Progenitor cell of endocrine pancreas (in vitro differentiated cells): ENCODE data around the gene IL1RAPL2. TPM values are rescaled to one million over a fixed set of nuclear protein-coding genes. Genes with fewer than 3 reads are reported as not detected.
"Not testable (repeated sequence)": the region's sequence is repeated elsewhere in the genome, so short reads cannot be mapped to it uniquely, and the experiment has no call there.

ENCODE experiments used
- DNase-seq: peaks from one replicate; pipeline ENCODE4 v3.0.0; 2021; ENCODE audit warnings: low spot score; ENCODE audit not compliant: unreplicated experiment
- H3K27ac Mint-ChIP-seq: 2 replicates; pipeline ENCODE4 v1.8.0; 2021; ENCODE audit warnings: mild to moderate bottlenecking, moderate library complexity, mixed read lengths
- H3K27me3 Mint-ChIP-seq: 2 replicates; pipeline ENCODE4 v1.8.0; 2021; ENCODE audit warnings: mixed read lengths
- H3K36me3 Mint-ChIP-seq: 2 replicates; pipeline ENCODE4 v1.8.0; 2022; ENCODE audit warnings: mixed read lengths; ENCODE audit not compliant: insufficient read depth
- H3K4me1 Mint-ChIP-seq: 2 replicates; pipeline ENCODE4 v1.8.0; 2021; ENCODE audit warnings: low read depth, mixed read lengths
- H3K4me3 Mint-ChIP-seq: 2 replicates; pipeline ENCODE4 v1.8.0; 2021; ENCODE audit warnings: low read depth, mild to moderate bottlenecking, moderate library complexity, mixed read lengths
- H3K9me3 Mint-ChIP-seq: 2 replicates; pipeline ENCODE4 v1.8.0; 2021; ENCODE audit warnings: low read depth, mixed read lengths
- CTCF ChIP-seq: fragments of 200-600 bp; sonication (generic); IDR thresholded peaks from one replicate; pipeline ENCODE4 v1.5.0; 2021; ENCODE audit warnings: antibody characterized with exemption, mild to moderate bottlenecking; ENCODE audit not compliant: unreplicated experiment
- total RNA-seq: library from RNA; stranded (reverse); gene quantifications from 2 replicates; pipeline ENCODE4 v1.2.1, GENCODE V29; 2021

IL1RAPL2 gene
- total RNA-seq, 1 donor from 2014 or later, result 0.91 TPM

- no peak overlapping the region for H3K27ac Mint-ChIP-seq
- no peak for TF ChIP-seq CTCF
- no peaks in the 10 kb centered on the region for H3K36me3 Mint-ChIP-seq
- no peak for DNase-seq
- H3K9me3 Mint-ChIP-seq, result peaks cover 36% of the 10 kb centered on the region
- no peak overlapping the region for H3K4me3 Mint-ChIP-seq
- H3K27me3 Mint-ChIP-seq, result no peaks in the 10 kb centered on the region
- no peaks in the 10 kb centered on the region for H3K4me1 Mint-ChIP-seq
Measured at GRCh38 chrX:105221374-105221773, 655.4 kb downstream of the IL1RAPL2 start.

GRCh38 chrX:105226499-105226898 lies 660.5 kb downstream of the IL1RAPL2 start:
- Mint-ChIP-seq H3K27ac (no peak overlapping the region), H3K9me3 (peaks cover 30% of the 10 kb centered on the region), H3K27me3 (no peaks in the 10 kb centered on the region), H3K36me3 (no peaks in the 10 kb centered on the region), H3K4me3 (no peak overlapping the region), H3K4me1 (no peaks in the 10 kb centered on the region)
- no peak for DNase-seq
- no peak for TF ChIP-seq CTCF

- TF ChIP-seq CTCF, result no peak
- Mint-ChIP-seq H3K9me3 (peaks cover 23% of the 10 kb centered on the region), H3K4me1 (no peaks in the 10 kb centered on the region), H3K27me3 (no peaks in the 10 kb centered on the region), H3K36me3 (no peaks in the 10 kb centered on the region), H3K4me3 (no peak overlapping the region), H3K27ac (no peak overlapping the region)
- DNase-seq, result no peak
Measured at GRCh38 chrX:105228602-105229001, 662.6 kb downstream of the IL1RAPL2 start.

- no peak overlapping the region for H3K27ac Mint-ChIP-seq
- TF ChIP-seq CTCF, result no peak
- no peaks in the 10 kb centered on the region for H3K36me3 Mint-ChIP-seq
- no peak for DNase-seq
- no peaks in the 10 kb centered on the region for H3K27me3 Mint-ChIP-seq
- H3K4me1 Mint-ChIP-seq, result no peaks in the 10 kb centered on the region
- no peak overlapping the region for H3K4me3 Mint-ChIP-seq
- H3K9me3 Mint-ChIP-seq, result peaks cover 24% of the 10 kb centered on the region
Measured at GRCh38 chrX:105229146-105229545, 663.1 kb downstream of the IL1RAPL2 start.

GRCh38 chrX:105237407-105237806 lies 671.4 kb downstream of the IL1RAPL2 start:
- not testable (repeated sequence) for H3K27ac Mint-ChIP-seq, H3K4me3 Mint-ChIP-seq, H3K27me3 Mint-ChIP-seq

GRCh38 chrX:105241056-105241455 lies 675.1 kb downstream of the IL1RAPL2 start:
- H3K27ac Mint-ChIP-seq, result no peak overlapping the region
- H3K4me3 Mint-ChIP-seq, result no peak overlapping the region
- H3K36me3 Mint-ChIP-seq, result no peaks in the 10 kb centered on the region
- no peak for DNase-seq
- H3K9me3 Mint-ChIP-seq, result peaks cover 24% of the 10 kb centered on the region
- TF ChIP-seq CTCF, result no peak
- H3K4me1 Mint-ChIP-seq, result peaks cover 6% of the 10 kb centered on the region
- no peaks in the 10 kb centered on the region for H3K27me3 Mint-ChIP-seq

More at GRCh38 chrX:105237407-105237806, 671.4 kb downstream of the IL1RAPL2 start:
- H3K36me3 Mint-ChIP-seq, H3K4me1 Mint-ChIP-seq, DNase-seq: not testable (repeated sequence)
- H3K9me3 Mint-ChIP-seq, result peaks cover 22% of the 10 kb centered on the region
